GM19328 (cell line): ENCODE measurements around the gene ACO1.

Experiments used
- ATAC-seq: cut with Tn5 transposase; IDR thresholded peaks from one replicate; pipeline ENCODE4 v1.9.1; 2021; ENCODE audit warnings: mild to moderate bottlenecking, moderate library complexity; ENCODE audit not compliant: unreplicated experiment

The ACO1 gene

DNA sequence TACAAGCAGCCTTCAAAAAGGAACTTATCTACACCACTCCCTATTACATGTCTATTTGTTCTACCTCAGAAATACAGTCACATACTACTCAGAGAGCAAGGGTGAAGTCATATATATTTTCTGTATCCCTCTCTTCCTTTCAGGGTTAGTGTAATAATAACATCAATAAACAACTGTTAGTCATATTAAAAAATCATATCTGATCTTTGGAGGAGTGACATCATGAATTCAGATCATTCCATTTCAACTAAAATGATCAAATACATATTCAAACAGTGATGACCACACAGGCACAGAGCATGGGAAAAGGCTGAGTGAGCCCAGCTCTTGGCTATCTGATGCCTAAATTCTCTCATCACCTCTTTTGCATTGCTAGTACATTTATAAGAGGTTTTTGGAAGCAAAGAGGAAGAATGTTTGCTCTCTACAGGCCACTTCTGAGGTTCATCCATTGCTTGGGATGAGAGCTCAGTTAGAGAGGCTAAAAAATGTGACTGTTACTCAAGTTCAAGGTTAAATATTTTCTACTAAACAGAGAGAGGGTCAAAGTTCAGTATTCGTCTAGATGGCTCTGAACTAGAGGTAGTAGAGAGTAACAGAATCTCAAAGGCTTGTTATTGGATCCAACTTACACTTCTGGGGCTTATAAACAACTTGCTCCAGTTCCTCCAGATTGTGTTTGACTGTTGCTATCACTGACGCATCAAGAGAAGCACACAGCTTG, 102.6 kb downstream of the ACO1 start:
- ATAC-seq = no peak

- no peak for ATAC-seq
Measured at GRCh38 chr9:32487981-32488380, 103.5 kb downstream of the ACO1 start.

- ATAC-seq = no peak
Measured at GRCh38 chr9:32490601-32491000, 106.2 kb downstream of the ACO1 start.

DNA sequence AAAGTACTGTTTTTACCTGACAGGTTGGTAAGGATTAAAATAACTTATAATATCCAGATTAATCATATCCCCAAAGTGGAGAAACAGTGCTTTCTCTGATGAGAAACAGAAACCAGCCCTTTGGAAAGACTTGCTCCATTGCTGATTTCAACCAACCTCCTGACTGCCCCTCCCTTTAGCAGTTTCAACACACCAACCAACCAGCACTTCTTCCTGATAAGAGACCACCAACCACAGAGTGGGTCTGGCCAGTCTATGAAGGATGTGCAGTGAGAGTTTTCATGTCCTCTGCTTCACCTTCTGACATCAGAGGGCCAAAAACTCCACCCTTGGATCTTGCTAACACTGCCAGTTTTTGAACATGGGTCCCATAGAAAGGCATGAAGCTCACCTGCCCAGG, 113.5 kb downstream of the ACO1 start:
- ATAC-seq = no peak

DNA sequence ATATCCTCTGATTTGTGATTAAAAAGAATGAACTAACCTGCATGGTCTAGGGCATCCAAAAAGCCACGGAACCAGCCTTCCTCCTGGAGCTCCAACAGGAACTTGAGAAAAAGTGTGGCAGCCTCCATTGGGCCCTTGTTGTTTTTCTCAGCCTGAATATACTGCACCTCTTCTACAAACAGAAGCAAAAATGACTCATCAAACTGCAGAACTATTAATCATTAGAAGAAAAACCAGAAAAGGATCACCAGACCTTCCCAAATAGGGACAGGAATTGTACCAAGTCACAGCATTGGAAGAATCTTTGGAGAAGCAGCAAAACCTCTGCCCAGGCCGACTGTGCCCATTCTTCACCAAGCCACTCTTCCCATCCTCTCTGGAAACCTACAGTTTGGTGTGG, 116.3 kb downstream of the ACO1 start:
- no peak for ATAC-seq

GRCh38 chr9:32501868-32502267, 117.4 kb downstream of the ACO1 start:
- no peak for ATAC-seq

- ATAC-seq = no peak
Measured at GRCh38 chr9:32502464-32502863, 118.0 kb downstream of the ACO1 start.

- no peak for ATAC-seq
Measured at GRCh38 chr9:32503008-32503407, 118.6 kb downstream of the ACO1 start.
